GM12874 (cell line): ENCODE measurements around the gene THBS1.

Experiments
- CTCF ChIP-seq: IDR thresholded peaks from 2 replicates; pipeline ENCODE4 v1.5.1; 2011; ENCODE audit warnings: low read depth, mild to moderate bottlenecking, control low read depth, low read length, moderate library complexity; ENCODE audit not compliant: insufficient read depth

THBS1 gene

GRCh38 chr15:39641191-39641889 is 60.5 kb downstream of the THBS1 start:
- no peak for TF ChIP-seq CTCF

GRCh38 chr15:39642011-39642640 is 61.2 kb downstream of the THBS1 start:
- TF ChIP-seq CTCF = no peak

GRCh38 chr15:39643727-39644126 is 62.8 kb downstream of the THBS1 start:
- TF ChIP-seq CTCF = no peak

GRCh38 chr15:39644136-39644535 is 63.3 kb downstream of the THBS1 start:
- TF ChIP-seq CTCF = no peak

GRCh38 chr15:39645138-39645975 is 64.5 kb downstream of the THBS1 start:
- no peak for TF ChIP-seq CTCF

- no peak for TF ChIP-seq CTCF
These were observed 65.0 kb downstream of the THBS1 start for GRCh38 chr15:39645976-39646257.

GRCh38 chr15:39646425-39646824 is 65.5 kb downstream of the THBS1 start:
- TF ChIP-seq CTCF = no peak
